A673 (cell line): ENCODE data around the gene TRIP12. TPM values are rescaled to one million over a fixed set of nuclear protein-coding genes. Genes with fewer than 3 reads are reported as not detected.

Experiments
- BruUV-seq: library from RNA; stranded (reverse); fragments of 400-500 nt; replicated peaks from 2 replicates; lab custom pipeline; 2021; lab: Mats Ljungman, UMichigan
- CTCF ChIA-PET: fragments of 300-600 bp; sonication (Branson Sonifier 250); formaldehyde crosslinking; loops from one replicate; lab custom pipeline; 2022; ENCODE audit warnings: antibody characterized with exemption; lab: Charles Lee
- POLR2A ChIA-PET: fragments of 300-600 bp; sonication (Branson Sonifier 250); formaldehyde crosslinking; loops from one replicate; lab custom pipeline; 2022; ENCODE audit warnings: antibody characterized with exemption; ENCODE audit not compliant: low non-redundant PET; lab: Charles Lee
- DNase-seq: peaks from one replicate; pipeline ENCODE4 v3.0.0-alpha.2; 2015; ENCODE audit warnings: low spot score
- H3K27ac ChIP-seq: fragments of 200-600 bp; sonication (generic); 2 replicates; pipeline ENCODE4 v1.5.1; 2016; ENCODE audit warnings: mixed run types, low read depth, mild to moderate bottlenecking, mixed read lengths, antibody characterized with exemption, low read length; ENCODE audit not compliant: poor library complexity, severe bottlenecking
- H3K27me3 ChIP-seq: fragments of 200-600 bp; sonication (generic); replicated peaks from 2 replicates; pipeline ENCODE4 v1.6.1; 2017; ENCODE audit warnings: mixed run types, low read depth, mild to moderate bottlenecking, mixed read lengths, antibody characterized with exemption, low read length; ENCODE audit not compliant: insufficient read depth, poor library complexity
- H3K36me3 ChIP-seq: fragments of 200-600 bp; sonication (generic); 2 replicates; pipeline ENCODE4 v1.6.1; 2016; ENCODE audit warnings: mixed run types, mild to moderate bottlenecking, mixed read lengths, antibody characterized with exemption, low read length; ENCODE audit not compliant: insufficient read depth, poor library complexity, severe bottlenecking
- H3K4me1 ChIP-seq: fragments of 200-600 bp; sonication (generic); 2 replicates; pipeline ENCODE4 v1.6.1; 2017; ENCODE audit warnings: mixed run types, mild to moderate bottlenecking, mixed read lengths, antibody characterized with exemption, low read length; ENCODE audit not compliant: insufficient read depth, poor library complexity, severe bottlenecking
- H3K4me3 ChIP-seq: fragments of 200-600 bp; sonication (generic); 2 replicates; pipeline ENCODE4 v1.5.1; 2016; ENCODE audit warnings: low read depth, mixed run types, mild to moderate bottlenecking, mixed read lengths, low read length; ENCODE audit not compliant: poor library complexity, severe bottlenecking
- H3K9me3 ChIP-seq: fragments of 200-600 bp; sonication (generic); 2 replicates; pipeline ENCODE4 v1.6.1; 2016; ENCODE audit warnings: mixed run types, low read depth, mild to moderate bottlenecking, mixed read lengths, antibody characterized with exemption, low read length; ENCODE audit not compliant: poor library complexity, severe bottlenecking
- EZH2 ChIP-seq: fragments of 200-600 bp; sonication (generic); IDR thresholded peaks from 2 replicates; pipeline ENCODE4 v1.6.1; 2017; ENCODE audit warnings: borderline replicate concordance, low read depth, mild to moderate bottlenecking, mixed read lengths, antibody characterized with exemption, low read length; ENCODE audit not compliant: poor library complexity, severe bottlenecking
- intact Hi-C: fragments of 100-400 bp; cut with micrococcal nuclease; formaldehyde crosslinking; loops from one replicate; pipeline ENCODE4 v1.10.0; 2022; ENCODE audit not compliant: unreplicated experiment
- total RNA-seq: library from RNA; stranded (reverse); gene quantifications from 2 replicates; pipeline ENCODE4 v1.2.3, GENCODE V29; 2021
- TF ChIP-seq, protein P1 (sequence below): fragments of 300-800, 200-600 bp; sonication (generic); conservative IDR thresholded peaks from 2 replicates; pipeline ENCODE4 v1.5.1; 2017; ENCODE audit warnings: low read depth, mild to moderate bottlenecking, antibody characterized with exemption, low read length, moderate library complexity, mixed read lengths

Gene TRIP12
- total RNA-seq, 1 experiment from 2014 or later = 300 TPM

DNA sequence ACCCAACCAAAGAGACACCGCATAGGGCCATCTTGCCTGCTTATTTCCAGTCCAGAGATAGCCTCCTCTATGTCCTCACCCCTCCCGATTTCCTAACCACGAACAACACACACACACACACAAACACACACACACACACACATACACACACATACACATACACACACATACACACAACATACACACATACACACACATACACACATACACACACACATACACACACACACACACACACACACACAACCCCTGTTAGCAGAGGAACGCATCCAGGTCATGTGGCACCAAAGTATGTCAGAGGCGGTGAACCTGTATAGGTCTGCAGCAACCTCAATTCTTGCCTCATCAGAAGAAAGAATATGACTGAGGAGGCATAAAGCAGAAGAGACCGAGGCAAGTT is 188.9 kb downstream of the TRIP12 start:
- no peak for DNase-seq
- intact Hi-C loops = no loop called here
- Histone ChIP-seq H3K4me1 (no peaks in the 10 kb centered on the region), H3K9me3 (peaks cover 4% of the 10 kb centered on the region), H3K4me3 (no peak overlapping the region), H3K27me3 (no peaks in the 10 kb centered on the region), H3K36me3 (no peaks in the 10 kb centered on the region), H3K27ac (no peak overlapping the region)
- no peak for TF ChIP-seq EZH2
- TF ChIP-seq, protein P1, sequence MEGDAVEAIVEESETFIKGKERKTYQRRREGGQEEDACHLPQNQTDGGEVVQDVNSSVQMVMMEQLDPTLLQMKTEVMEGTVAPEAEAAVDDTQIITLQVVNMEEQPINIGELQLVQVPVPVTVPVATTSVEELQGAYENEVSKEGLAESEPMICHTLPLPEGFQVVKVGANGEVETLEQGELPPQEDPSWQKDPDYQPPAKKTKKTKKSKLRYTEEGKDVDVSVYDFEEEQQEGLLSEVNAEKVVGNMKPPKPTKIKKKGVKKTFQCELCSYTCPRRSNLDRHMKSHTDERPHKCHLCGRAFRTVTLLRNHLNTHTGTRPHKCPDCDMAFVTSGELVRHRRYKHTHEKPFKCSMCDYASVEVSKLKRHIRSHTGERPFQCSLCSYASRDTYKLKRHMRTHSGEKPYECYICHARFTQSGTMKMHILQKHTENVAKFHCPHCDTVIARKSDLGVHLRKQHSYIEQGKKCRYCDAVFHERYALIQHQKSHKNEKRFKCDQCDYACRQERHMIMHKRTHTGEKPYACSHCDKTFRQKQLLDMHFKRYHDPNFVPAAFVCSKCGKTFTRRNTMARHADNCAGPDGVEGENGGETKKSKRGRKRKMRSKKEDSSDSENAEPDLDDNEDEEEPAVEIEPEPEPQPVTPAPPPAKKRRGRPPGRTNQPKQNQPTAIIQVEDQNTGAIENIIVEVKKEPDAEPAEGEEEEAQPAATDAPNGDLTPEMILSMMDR = no peak
- ChIA-PET CTCF (no interaction called here), POLR2A (no interaction called here)
- no TSS peak for BruUV-seq

DNA sequence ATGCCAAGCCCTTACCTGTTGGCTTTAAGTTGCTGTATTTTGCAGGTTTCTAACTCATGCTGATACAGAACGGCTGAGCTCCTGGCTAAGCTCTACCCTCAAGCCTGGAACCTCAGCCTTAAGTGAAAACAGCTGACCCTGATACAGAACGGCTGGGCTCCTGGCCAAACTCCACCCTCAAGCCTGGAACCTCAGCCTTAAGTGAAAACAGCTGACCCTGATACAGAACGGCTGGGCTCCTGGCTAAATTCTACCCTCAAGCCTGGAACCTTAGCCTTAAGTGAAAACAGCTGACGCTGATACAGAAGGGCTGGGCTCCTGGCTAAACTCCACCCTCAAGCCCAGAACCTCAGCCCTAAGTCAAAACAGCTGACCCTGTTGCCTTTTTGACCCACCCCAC is 189.9 kb downstream of the TRIP12 start:
- Histone ChIP-seq H3K9me3 (peaks cover 3% of the 10 kb centered on the region), H3K36me3 (no peaks in the 10 kb centered on the region), H3K27ac (no peak overlapping the region), H3K27me3 (no peaks in the 10 kb centered on the region), H3K4me1 (no peaks in the 10 kb centered on the region), H3K4me3 (no peak overlapping the region)
- DNase-seq = peak; percentile 47
- TF ChIP-seq, protein P1 = no peak
- no peak for TF ChIP-seq EZH2
- no TSS peak for BruUV-seq
- CTCF ChIA-PET = no interaction called here
- POLR2A ChIA-PET = no interaction called here
- intact Hi-C loops = no loop called here

DNA sequence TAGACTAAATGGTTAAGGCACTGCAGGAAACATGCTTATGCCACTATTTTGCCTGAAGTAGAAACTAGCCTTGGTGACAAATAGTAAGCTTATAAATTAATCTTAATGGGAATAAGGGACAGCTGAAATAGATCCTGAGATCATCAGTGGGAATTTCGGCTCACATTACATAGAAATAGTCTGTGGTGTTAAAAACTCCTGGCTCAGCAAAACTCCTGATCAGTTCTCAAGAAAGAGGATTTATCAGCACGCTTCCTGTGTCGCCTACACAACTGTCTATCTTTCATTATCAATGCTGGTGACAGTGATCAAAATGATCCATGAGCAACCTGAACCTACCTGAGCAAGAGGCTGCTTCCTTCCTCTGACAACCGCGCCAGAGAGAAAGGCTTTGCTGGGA is 190.4 kb downstream of the TRIP12 start:
- intact Hi-C loops = no loop called here
- no TSS peak for BruUV-seq
- no peaks in the 10 kb centered on the region for H3K36me3 ChIP-seq
- no peak overlapping the region for H3K27ac ChIP-seq
- no peak for DNase-seq
- H3K4me1 ChIP-seq = no peaks in the 10 kb centered on the region
- POLR2A ChIA-PET = no interaction called here
- CTCF ChIA-PET = no interaction called here
- no peak for TF ChIP-seq EZH2
- TF ChIP-seq, protein P1 = no peak
- no peak overlapping the region for H3K4me3 ChIP-seq
- no peaks in the 10 kb centered on the region for H3K9me3 ChIP-seq
- no peaks in the 10 kb centered on the region for H3K27me3 ChIP-seq
